WERI-Rb-1 (cell line): ENCODE data around the gene PPIL1.

Experiments
- DNase-seq: peaks from one replicate; pipeline ENCODE4 v3.0.0-alpha.2; 2020
- H3K27ac ChIP-seq: fragments of 250-450 bp; sonication (Bioruptor Pico); 2 replicates; pipeline ENCODE4 v1.5.1; 2020; ENCODE audit warnings: mild to moderate bottlenecking, moderate library complexity
- H3K27me3 ChIP-seq: fragments of 250-450 bp; sonication (Bioruptor Pico); 2 replicates; pipeline ENCODE4 v1.5.1; 2021; ENCODE audit warnings: mild to moderate bottlenecking, low read depth, moderate library complexity; ENCODE audit not compliant: insufficient read depth, severe bottlenecking
- H3K36me3 ChIP-seq: fragments of 250-450 bp; sonication (Bioruptor Pico); 2 replicates; pipeline ENCODE4 v1.5.1; 2020; ENCODE audit warnings: mild to moderate bottlenecking, moderate library complexity
- H3K4me3 ChIP-seq: 2 replicates; pipeline ENCODE4 v1.5.1; 2011; ENCODE audit warnings: low read depth, mild to moderate bottlenecking, control low read depth, low read length
- H3K9me3 ChIP-seq: fragments of 250-450 bp; sonication (Bioruptor Pico); 2 replicates; pipeline ENCODE4 v1.5.1; 2021; ENCODE audit warnings: mild to moderate bottlenecking, moderate library complexity; ENCODE audit not compliant: severe bottlenecking
- TF ChIP-seq, protein P1 (sequence below): IDR thresholded peaks from 2 replicates; pipeline ENCODE4 v1.5.1; 2011; ENCODE audit warnings: low read depth, mild to moderate bottlenecking, control low read depth, inconsistent platforms, low read length

PPIL1 gene

DNA sequence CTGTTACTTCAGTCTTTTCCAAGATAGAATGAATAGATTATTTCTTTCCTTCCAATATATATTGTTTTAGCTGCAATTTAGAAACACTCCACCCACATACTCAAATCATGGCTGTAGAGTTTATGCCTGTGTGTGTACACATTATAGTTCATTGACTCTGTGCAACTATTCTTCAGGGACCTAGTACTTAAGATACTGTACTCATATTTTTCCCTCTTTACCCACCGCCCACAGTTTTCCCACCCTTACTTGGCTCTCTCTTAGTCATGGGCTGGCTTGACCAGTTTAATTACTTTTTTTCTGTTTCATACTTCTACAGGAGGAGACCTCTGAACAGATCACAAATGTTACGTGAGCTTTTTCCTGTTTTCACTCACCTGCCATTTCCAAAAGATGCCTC is 41.5 kb upstream of the PPIL1 start:
- H3K27ac ChIP-seq, result no peak overlapping the region
- peaks cover 20% of the 10 kb centered on the region for H3K36me3 ChIP-seq
- no peaks in the 10 kb centered on the region for H3K27me3 ChIP-seq

DNA sequence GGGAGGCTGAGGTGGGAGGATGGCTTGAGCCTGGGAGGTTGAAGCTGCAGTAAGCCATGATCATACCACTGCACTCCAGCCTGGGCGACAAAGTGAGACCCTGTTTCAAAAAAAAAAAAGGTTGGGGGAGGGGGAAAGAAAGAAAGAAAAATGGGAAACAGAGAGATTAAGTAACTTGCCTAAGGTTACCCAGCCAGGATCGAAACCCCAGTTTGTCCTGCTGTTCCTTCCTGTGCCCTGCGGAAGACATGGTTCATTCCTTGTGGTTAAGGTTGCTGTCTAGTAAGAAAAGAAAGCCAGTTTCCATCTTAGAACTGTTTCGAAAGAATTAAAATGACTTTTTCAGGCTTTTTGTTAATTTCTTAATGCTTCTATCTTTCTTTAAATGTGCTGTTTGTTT is 41.0 kb upstream of the PPIL1 start:
- Histone ChIP-seq H3K9me3 (no peaks in the 10 kb centered on the region), H3K36me3 (peaks cover 20% of the 10 kb centered on the region), H3K27ac (no peak overlapping the region), H3K4me3 (no peak overlapping the region), H3K27me3 (no peaks in the 10 kb centered on the region)
- no peak for DNase-seq
- TF ChIP-seq, protein P1, sequence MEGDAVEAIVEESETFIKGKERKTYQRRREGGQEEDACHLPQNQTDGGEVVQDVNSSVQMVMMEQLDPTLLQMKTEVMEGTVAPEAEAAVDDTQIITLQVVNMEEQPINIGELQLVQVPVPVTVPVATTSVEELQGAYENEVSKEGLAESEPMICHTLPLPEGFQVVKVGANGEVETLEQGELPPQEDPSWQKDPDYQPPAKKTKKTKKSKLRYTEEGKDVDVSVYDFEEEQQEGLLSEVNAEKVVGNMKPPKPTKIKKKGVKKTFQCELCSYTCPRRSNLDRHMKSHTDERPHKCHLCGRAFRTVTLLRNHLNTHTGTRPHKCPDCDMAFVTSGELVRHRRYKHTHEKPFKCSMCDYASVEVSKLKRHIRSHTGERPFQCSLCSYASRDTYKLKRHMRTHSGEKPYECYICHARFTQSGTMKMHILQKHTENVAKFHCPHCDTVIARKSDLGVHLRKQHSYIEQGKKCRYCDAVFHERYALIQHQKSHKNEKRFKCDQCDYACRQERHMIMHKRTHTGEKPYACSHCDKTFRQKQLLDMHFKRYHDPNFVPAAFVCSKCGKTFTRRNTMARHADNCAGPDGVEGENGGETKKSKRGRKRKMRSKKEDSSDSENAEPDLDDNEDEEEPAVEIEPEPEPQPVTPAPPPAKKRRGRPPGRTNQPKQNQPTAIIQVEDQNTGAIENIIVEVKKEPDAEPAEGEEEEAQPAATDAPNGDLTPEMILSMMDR, result no peak

More for the DNA sequence above, 41.5 kb upstream of the PPIL1 start:
- no peaks in the 10 kb centered on the region for H3K9me3 ChIP-seq
- TF ChIP-seq, protein P1, result no peak
- H3K4me3 ChIP-seq, result no peak overlapping the region
- no peak for DNase-seq

DNA sequence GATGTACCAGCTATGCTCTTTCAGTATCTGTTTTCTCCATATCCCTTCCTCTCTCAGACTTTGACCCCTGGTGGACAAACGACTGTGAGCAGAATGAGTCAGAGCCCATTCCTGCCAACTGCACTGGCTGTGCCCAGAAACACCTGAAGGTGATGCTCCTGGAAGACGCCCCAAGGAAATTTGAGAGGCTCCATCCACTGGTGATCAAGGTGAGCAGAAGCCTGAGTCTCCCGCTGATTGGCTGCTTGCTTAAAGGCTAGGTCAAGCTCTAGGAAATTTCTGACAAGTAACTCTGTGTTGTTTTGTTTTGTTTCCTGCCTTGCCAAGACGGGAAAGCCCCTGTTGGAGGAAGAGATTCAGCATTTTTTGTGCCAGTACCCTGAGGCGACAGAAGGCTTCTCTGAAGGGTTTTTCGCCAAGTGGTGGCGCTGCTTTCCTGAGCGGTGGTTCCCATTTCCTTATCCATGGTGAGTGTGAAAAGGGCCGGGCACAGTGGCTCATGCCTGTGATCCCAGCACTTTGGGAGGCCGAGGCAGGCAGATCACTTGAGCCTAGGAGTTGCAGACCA is 39.7 kb upstream of the PPIL1 start:
- H3K27ac ChIP-seq, result no peak overlapping the region
- no peaks in the 10 kb centered on the region for H3K9me3 ChIP-seq
- TF ChIP-seq, protein P1, result peak; percentile 49; the same call in 1 of the 2 replicates
- no peak overlapping the region for H3K4me3 ChIP-seq
- no peaks in the 10 kb centered on the region for H3K27me3 ChIP-seq
- no peak for DNase-seq
- peaks cover 20% of the 10 kb centered on the region for H3K36me3 ChIP-seq

DNA sequence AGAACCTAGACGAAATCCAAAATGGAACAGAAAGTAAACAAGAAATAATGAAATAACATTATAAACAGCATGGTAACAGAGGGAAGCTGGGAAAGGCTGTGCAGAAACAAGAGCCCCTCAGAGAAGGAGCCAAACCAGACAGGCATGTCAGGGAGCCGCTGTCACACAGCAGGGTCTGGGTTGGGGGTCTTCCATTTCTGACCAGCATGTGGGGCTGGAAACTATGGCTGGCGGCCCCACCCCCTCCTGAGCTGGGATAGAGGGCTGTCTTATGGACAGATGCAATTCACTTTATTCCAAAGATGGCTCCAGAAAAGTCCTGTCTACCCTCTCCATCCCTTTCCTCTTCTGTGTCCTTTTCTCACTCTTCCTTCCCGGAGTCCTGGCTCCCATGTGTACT is 38.5 kb upstream of the PPIL1 start:
- Histone ChIP-seq H3K36me3 (peaks cover 20% of the 10 kb centered on the region), H3K4me3 (no peak overlapping the region), H3K27ac (peak overlapping the region; percentile 4; the same call in 1 of the 2 replicates), H3K27me3 (no peaks in the 10 kb centered on the region), H3K9me3 (no peaks in the 10 kb centered on the region)
- DNase-seq, result no peak
- TF ChIP-seq, protein P1, result no peak

DNA sequence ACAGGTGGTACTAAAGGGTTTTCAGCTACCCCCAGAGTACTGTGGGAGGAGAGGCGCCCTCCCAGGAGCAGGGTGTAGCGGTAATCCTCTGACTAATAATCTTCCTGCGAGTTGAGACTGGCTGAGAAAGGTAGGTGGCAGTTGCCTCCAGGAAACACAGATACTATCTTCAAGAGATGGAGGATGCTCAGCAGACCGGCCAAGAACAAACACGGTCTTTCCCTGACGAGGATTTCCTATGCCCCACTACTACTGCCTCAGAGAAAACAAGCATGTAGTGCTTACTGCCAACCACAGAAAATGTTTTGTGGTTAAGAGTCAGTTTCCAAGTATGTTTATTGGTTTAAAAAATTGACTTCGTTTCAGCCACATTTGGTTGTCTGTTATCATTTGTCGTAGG is 38.0 kb upstream of the PPIL1 start:
- Histone ChIP-seq H3K27ac (peak overlapping the region; percentile 4; the same call in 1 of the 2 replicates), H3K27me3 (no peaks in the 10 kb centered on the region), H3K4me3 (no peak overlapping the region), H3K9me3 (no peaks in the 10 kb centered on the region), H3K36me3 (peaks cover 20% of the 10 kb centered on the region)
- peak; percentile 73 for DNase-seq
- TF ChIP-seq, protein P1, result peak; percentile 32; the same call in 1 of the 2 replicates

DNA sequence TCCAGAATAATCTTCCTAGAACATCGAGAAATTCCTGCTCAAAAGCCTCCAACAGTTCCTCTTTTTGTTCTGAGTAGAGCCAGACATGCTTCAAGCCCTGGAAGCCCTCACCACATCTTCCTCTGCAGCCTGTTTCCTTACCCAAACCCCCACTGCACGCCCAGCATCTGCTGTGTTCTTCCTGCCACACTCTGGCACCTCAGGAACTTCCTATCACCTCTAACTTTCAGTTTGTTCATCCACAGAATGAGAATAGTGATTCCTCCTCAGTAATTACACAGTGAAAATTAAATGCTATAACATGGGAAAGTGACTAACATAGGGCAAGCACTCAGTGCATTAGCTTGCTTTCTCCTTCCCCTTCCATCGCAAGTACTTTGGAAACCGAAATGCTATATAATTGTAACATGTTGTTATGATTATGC is 37.4 kb upstream of the PPIL1 start:
- Histone ChIP-seq H3K36me3 (peaks cover 20% of the 10 kb centered on the region), H3K27me3 (no peaks in the 10 kb centered on the region), H3K9me3 (no peaks in the 10 kb centered on the region), H3K4me3 (no peak overlapping the region), H3K27ac (no peak overlapping the region)
- TF ChIP-seq, protein P1, result no peak
- DNase-seq, result no peak
